Motor neuron (in vitro differentiated cells): ENCODE results near the gene EFCAB6. TPM values are rescaled to one million over a fixed set of nuclear protein-coding genes. Genes with fewer than 3 reads are reported as not detected.

ENCODE experiments used
- ATAC-seq, 8 experiments: fragments of 200-7000 bp; cut with Tn5 transposase; replicated peaks in 6 of 8; 2 replicates each; pipeline ENCODE4 v1.8.0; 2021; ENCODE audit warnings: mild to moderate bottlenecking in 8 of 8, moderate library complexity in 8 of 8
- H3K27ac ChIP-seq, 2 donors: fragments of 250-450 bp; sonication (Bioruptor Pico); 2 replicates each; pipeline ENCODE4 v1.9.0; 2021; ENCODE audit warnings: antibody characterized with exemption in 2 of 2, mild to moderate bottlenecking in 2 of 2, moderate library complexity in 1 of 2
- H3K4me1 ChIP-seq, 2 donors: fragments of 250-450 bp; sonication (Bioruptor Pico); replicated peaks in 1 of 2; 2 replicates each; pipeline ENCODE4 v1.6.1; 2021; ENCODE audit warnings: antibody characterized with exemption in 2 of 2, mild to moderate bottlenecking in 2 of 2, moderate library complexity in 1 of 2
- H3K4me3 ChIP-seq, 5 donors: fragments of 250-450 bp; sonication (Bioruptor Pico); 2 replicates each; pipeline ENCODE4 v1.9.0; 2021; ENCODE audit warnings: antibody characterized with exemption in 5 of 5, mild to moderate bottlenecking in 5 of 5, moderate library complexity in 4 of 5
- WGBS, 10 experiments: fragments of 450-650 bp; shearing (Covaris generic); methylation state at CpG; one replicate each; pipeline ENCODE4 v1.0.0; 2022; 5-methylcytosine and 5-hydroxymethylcytosine counted together
- in situ Hi-C, 9 experiments: fragments of 400-800 bp; cut with MboI; loops; one replicate each; pipeline ENCODE4 v1.15.0; 2021; ENCODE audit warnings: low sequenced_read_pairs in 9 of 9, low pct_unique_long_range_greater_than_20kb in 2 of 9; ENCODE audit not compliant: unreplicated experiment in 9 of 9
- total RNA-seq, 8 experiments: library from RNA; unstranded; fragments of 300-600 nt; gene quantifications; 2 replicates each; pipeline versions ENCODE4 v1.2.3 to v1.2.4, GENCODE V29; 2022

EFCAB6 gene
- total RNA-seq, 8 experiments from 2014 or later: 1.0 to 9.2 (median 2.5) TPM

DNA sequence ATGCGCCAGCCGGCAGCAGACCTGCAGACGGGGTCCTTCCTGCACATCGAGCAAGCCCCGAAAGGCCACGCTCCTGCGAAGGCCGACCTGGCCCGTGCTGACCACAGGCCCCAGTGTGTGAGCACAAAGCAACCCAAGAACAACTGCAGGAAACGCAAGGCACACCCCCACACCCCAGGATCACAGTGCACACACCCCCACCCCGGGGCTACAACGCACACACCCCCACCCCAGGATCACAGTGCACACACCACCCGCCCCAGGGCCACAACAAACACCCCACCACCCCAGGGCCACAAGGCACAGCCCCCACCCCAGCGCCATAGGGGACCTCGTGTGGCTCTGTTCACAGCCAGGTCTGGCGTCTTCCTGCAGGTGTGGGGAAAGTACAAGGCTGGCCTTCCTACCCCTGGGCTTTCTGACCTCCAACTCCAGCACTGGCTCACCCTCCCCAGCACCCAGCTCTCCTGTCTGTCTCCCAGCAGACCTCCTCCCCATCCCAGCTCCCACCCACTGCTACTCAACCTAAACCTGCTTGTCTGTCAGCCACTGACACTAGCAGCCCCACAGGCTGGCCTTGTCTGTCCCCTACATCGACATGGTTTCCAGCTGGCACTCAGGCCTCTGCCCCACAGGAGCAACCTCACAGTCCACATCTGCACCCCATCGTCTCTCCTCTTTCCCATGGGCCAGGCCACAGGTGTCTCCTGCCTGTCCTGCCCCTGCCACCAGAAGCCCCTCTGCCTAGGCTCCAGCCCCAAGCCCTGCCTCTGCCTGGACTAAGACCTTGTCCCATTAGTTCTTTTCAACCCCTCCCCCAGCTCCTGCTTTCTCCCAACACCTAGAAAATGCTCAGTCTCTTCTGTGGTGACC lies 20.5 kb upstream of the EFCAB6 start:
- peaks cover 22 to 25% of the 10 kb centered on the region in 2 donors for H3K4me1 ChIP-seq
- ATAC-seq: no peak
- no peak overlapping the region for H3K27ac ChIP-seq
- H3K4me3 ChIP-seq: no peak overlapping the region
- in situ Hi-C loops: loop anchor here in 1 of 9 experiments (25.0 kb wide), 1 partner anchor 445 kb away; no protein-coding TSS in a partner anchor
- WGBS, 10 experiments: 90% methylated on average over 4 of the region's 18 CpGs; no CpG with 5 or more reads in 9 of the 10 experiments

DNA sequence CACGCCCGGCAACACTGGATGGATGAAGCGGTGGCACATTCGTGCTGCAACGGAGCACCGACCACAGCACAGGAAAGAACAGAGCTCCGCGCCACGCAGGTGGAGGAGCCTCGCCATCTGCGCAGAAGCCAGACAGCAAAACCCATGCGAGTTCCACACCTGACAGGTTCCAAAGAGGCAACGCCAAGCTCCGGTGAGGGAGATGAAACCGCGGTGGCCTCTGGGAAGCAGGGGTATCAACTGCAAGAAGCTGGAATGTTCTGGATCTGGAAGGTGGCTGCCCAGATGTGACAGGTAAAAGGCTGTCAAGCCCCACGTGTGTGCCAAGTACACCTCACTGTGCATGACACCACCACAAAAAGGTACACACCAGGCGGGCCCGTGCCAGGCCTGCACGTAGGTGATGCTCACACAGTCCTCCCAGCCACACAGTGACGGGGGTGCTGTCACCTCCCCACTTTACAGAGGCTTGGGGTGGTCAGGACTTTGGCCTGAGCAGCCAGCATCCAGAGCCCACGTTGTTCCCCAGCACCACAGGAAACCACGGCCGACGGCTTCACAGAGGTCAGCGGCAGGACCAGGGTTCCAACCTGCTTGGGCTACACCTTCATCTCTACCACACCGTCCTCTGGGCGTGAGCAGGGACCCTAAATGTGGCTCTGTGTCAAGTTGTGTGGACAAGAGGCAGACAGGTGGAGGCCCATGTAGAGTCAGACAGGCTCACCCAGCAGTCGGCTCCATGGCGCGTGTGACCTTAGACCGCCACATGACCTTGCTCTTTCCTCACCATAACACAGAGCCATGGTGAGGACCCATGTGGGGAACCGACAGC lies 19.7 kb upstream of the EFCAB6 start:
- no peak for ATAC-seq
- H3K27ac ChIP-seq: no peak overlapping the region
- H3K4me3 ChIP-seq: no peak overlapping the region
- peaks cover 30 to 33% of the 10 kb centered on the region in 2 donors for H3K4me1 ChIP-seq
- WGBS, 10 experiments: 59 to 100% (median 91%) methylated on average over 3 to 12 of the region's 33 CpGs; no CpG with 5 or more reads in 2 of the 10 experiments
- in situ Hi-C loops: loop anchor here in 1 of 9 experiments (25.0 kb wide), 1 partner anchor 444 kb away; no protein-coding TSS in a partner anchor

DNA sequence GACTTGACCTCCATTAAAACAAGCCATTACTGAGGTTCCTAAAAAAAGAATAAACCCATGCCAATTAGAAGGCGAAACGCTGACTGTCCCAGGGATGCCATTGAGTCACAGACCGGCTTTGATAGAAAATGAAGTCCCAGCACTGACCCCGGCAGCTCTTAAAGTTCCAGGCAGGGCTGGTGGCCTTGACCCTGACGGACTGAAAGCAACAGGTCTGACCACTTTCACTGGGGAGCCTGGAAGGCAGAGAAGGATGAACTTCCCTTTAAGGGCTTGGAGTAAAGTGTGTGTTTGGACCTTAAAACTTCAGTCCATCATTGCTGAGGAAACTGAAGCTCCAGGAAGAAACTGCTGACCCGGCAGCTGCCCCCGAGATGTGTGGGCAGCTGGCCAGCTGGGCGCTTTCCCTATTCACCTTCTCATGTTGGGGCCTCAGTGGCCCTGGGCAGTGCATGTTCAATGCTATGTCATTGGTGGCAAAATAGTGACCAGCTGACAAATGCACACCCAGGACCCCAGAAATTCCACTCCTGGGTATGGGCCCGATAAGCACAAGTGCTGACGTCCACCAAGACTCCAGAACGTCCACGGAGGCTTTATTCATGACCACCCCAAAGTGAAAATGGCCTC lies 18.9 kb upstream of the EFCAB6 start:
- H3K4me3 ChIP-seq: no peak overlapping the region
- peaks cover 38 to 40% of the 10 kb centered on the region in 2 donors for H3K4me1 ChIP-seq
- in situ Hi-C loops: loop anchor here in 1 of 9 experiments (25.0 kb wide), 1 partner anchor 444 kb away; no protein-coding TSS in a partner anchor
- no peak overlapping the region for H3K27ac ChIP-seq
- ATAC-seq: no peak
- WGBS, 10 experiments: 50 to 100% (median 93%) methylated on average over 1 to 6 of the region's 12 CpGs; no CpG with 5 or more reads in 2 of the 10 experiments

DNA sequence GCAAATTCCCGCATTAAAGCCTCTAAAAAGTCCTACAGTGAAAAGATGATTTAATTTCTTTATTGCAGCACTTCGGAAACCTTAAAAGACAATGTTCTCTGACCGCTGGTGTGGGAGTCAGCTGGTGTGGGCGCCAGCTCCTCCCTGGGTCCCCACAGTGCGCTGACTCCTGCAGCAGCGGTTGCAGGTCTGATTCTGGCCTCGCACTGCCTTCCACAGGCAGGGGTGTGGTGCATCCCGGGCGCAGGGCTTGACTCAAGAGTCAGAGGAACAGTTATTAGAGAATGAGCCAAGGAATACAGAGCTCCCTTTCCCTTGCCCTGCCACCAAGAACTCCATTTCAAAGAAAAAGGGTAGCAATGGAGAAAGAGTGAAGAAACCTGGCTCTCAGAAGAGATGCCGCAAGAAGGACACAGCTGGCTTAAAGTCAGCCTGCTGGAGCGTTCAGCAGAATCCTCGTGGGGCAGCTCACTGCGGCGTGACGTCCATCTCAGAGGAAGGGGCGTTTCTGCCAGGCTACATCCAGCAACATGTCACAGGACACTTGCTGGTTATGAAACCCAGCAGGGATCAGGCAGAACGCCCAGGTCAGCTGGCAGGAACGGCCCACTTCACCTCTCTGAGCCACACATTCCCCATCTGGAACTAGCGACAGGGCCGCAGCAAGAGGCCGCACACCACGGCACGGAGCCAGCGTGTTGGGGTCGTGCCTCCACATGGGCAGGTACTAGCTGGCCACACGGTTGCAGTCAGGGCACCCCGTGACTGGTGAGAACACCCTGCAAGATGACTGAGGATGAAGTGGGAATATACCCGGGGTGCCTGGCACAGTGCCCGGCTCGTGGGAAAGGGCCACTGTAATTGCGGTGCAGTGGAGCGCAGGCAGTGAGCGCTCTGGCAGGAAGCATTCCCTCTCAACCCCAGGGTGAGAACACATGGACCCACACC lies 18.1 kb upstream of the EFCAB6 start:
- WGBS, 10 experiments: 2 to 90% (median 55%) methylated on average over 2 to 14 of the region's 33 CpGs; no CpG with 5 or more reads in 2 of the 10 experiments
- in situ Hi-C loops: loop anchor here in 1 of 9 experiments (25.0 kb wide), 1 partner anchor 443 kb away; no protein-coding TSS in a partner anchor
- Histone ChIP-seq H3K4me3 (no peak overlapping the region), H3K4me1 (peaks cover 40 to 43% of the 10 kb centered on the region in 2 donors), H3K27ac (peak overlapping the region in 1 of 2 donors; percentile 5)
- peak in 5 of 8 experiments; percentile 27 to 45 (median 33) for ATAC-seq

DNA sequence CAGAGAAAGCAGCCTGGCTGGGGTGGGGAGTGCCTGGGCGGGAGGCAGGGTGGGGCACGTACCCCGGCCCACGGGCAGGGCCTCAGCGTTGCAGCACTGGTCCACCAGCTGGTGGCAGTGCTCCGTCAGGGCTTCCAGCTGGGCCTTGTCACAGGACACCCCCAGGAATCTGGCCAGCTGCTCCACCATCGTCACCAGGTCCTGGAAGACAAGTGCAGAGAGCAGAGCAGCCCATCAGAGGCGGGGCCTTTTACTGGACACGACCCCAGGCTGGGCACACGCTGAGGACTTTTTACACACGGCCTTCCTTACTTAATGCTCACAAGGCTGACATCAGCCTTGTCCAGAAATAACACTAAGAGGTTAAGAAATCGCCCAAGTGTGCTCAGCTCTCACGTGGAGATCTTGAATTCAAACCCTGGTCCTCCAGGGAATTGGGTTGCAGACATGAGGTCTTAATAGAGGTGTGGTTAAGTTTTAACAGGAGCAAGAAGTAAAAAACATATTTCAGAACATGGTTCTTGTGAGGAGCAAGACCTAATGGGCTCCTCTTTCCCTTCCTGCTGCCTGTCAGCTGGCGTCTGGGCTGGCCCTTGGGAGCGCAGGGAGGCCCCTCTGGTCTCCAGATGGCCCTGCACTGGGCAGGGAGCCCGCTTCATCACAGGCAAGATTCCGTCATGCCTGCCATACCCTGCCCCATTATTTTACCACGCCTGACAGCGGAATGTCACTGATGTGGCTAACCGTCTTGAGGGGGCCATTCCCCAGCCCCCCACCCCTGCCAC lies 17.1 kb upstream of the EFCAB6 start:
- in situ Hi-C loops: loop anchor here in 1 of 9 experiments (25.0 kb wide), 1 partner anchor 442 kb away; no protein-coding TSS in a partner anchor
- Histone ChIP-seq H3K4me3 (no peak overlapping the region), H3K4me1 (peaks cover 40 to 43% of the 10 kb centered on the region in 2 donors), H3K27ac (peak overlapping the region in 1 of 2 donors; percentile 6)
- peak; percentile 37 to 56 (median 52) for ATAC-seq
- 0 to 93% (median 64%) methylated on average over 1 to 10 of the region's 20 CpGs; no CpG with 5 or more reads in 2 of the 10 experiments for WGBS, 10 experiments

DNA sequence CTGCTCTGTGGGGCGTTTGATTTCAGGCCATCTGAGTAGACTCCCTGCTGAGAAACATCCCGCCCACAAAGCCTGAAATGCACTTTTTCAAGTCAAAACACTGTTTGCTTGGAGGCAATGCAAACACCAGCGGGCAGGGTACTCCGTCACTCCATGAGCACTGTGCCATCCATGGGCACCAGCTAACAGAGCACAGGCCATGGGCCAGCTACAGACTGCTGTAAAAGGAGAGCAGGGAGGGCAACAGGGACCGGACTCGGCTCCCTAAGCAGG lies 16.6 kb upstream of the EFCAB6 start:
- 0 to 60% methylated on average over 1 to 2 of the region's 6 CpGs; no CpG with 5 or more reads in 8 of the 10 experiments for WGBS, 10 experiments
- Histone ChIP-seq H3K27ac (peak overlapping the region in 1 of 2 donors; percentile 6), H3K4me3 (no peak overlapping the region), H3K4me1 (peaks cover 40 to 46% of the 10 kb centered on the region in 2 donors)
- in situ Hi-C loops: loop anchor here in 1 of 9 experiments (25.0 kb wide), 1 partner anchor 441 kb away; no protein-coding TSS in a partner anchor
- ATAC-seq: peak in 4 of 8 experiments; percentile 1 to 61 (median 12)

DNA sequence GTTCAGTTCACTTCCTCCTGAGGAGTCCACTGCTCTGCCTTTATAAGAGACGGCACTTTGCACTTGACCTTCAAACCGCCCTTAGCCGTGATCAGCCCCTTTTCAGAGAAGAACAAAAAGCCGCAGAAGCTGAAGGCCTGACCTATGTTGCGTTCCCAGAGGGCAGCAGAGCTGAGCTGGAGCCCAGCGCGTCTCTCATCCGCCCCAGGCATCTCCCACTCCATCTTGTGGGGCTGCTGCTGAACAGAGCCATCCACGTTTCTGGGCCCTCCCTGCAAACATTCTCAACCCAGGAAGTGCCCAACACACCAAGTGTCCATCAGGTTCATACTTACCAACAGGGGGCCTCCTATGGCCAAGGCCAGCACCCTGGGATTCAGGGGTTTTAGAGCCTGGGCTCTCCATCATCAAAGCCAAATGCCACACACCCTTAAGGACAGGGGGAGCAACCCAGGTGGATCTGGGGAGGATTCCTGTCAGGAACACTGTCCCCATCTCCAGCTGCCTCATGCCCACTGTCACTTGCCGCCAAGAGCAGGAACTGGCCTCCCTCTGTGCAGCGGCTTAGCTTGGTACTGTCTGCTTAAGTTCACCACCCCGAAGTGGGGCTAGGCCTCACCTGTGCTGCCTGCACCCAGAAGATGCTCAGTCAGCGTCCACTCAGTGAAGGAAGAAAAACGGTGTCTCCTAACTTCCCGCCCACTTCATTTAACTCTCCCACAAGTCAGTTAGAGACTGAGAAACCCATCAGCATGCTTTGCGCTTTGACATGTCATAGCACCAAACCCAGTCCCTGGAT lies 16.0 kb upstream of the EFCAB6 start:
- in situ Hi-C loops: loop anchor here in 1 of 9 experiments (25.0 kb wide), 1 partner anchor 441 kb away; no protein-coding TSS in a partner anchor
- ATAC-seq: no peak
- 0 to 100% (median 58%) methylated on average over 1 to 5 of the region's 16 CpGs; no CpG with 5 or more reads in 1 of the 10 experiments for WGBS, 10 experiments

DNA sequence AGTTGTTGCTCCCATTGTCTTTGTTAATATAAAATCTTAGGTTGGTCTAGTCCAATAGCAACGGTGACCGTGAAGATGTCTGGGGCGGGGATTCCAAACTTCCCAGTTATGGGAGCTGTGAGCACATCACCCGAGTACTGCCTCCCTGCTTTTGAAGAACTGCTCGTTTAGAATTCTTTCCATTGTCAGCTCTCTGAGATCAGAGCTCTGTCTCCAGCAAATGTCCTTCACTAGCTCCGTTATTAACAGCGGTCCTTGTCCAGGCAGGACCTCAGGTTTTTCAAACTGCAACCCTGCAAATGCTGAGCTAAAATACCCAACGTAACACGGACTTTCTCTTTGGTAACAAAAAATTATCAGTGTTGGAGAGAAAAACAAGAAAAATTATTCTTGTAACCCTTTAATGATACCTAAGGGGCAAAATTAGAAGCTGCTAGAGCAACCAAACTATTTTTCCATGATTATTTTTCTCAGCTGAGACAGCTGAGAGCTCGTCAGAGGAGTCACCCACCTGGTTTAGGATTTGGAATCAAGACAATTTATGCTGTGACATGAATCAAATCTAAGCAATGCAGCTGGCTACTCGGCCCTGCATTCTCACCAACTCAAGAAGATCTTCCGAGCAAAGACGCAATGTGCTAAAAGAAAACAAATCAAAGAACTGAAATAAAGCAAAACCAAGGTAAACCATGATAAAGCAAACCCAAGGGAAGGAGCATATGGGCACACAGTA lies 15.1 kb upstream of the EFCAB6 start:
- peak overlapping the region; percentile 33 to 57 for H3K27ac ChIP-seq
- H3K4me3 ChIP-seq: no peak overlapping the region
- WGBS, 10 experiments: 29 to 91% (median 60%) methylated on average over 2 to 13 of the region's 13 CpGs
- in situ Hi-C loops: loop anchor here in 1 of 9 experiments (25.0 kb wide), 1 partner anchor 440 kb away; no protein-coding TSS in a partner anchor
- H3K4me1 ChIP-seq: peaks cover 40 to 52% of the 10 kb centered on the region in 2 donors
- peak in 6 of 8 experiments; percentile 7 to 52 (median 33) for ATAC-seq

More for the DNA sequence above, 16.0 kb upstream of the EFCAB6 start:
- Histone ChIP-seq H3K4me1 (peaks cover 40 to 52% of the 10 kb centered on the region in 2 donors), H3K4me3 (no peak overlapping the region), H3K27ac (peak overlapping the region in 1 of 2 donors; percentile 6)

DNA sequence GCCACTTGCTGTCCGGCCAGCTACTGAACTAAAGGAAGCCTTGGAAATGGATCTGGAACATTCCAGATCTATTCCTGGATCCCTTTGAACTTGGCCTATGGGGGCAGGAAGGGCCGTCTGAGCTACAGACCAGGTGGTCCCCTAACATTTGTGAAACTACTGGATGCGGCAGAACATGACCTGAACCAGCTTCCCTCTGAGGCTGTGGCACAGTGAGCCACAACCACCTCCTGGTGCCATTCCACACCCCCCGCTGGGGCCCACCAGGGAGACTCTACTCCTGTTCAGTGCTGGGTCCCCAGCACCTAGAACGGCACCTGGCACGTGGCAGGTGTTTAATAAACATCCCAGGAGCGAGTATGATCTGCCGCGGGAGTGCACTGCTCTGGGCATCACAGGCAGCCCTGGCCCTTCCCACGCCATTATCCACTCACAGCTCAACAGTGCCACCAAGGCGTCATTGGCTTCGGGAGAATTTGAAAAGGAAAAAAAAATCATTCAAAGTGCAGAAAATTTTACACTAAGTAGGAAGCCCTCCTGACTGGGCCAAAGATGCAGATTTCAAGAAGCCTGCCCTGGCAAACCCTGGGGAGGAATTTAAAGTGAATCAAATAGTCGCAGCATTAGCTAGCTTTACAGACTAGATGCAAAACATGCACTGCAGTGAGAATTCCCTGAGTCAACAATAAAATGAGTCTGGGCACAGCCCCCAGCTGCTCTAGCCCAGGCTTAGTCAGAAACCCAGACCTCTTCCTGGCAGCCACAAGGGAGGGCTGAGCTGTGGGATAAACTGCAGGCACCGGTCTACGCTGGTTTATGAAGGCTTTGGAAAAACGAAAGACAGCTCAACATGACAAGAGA lies 14.3 kb upstream of the EFCAB6 start:
- H3K4me3 ChIP-seq: no peak overlapping the region
- H3K4me1 ChIP-seq: peaks cover 40 to 52% of the 10 kb centered on the region in 2 donors
- H3K27ac ChIP-seq: peak overlapping the region; percentile 33 to 57
- WGBS, 10 experiments: 0 to 66% (median 40%) methylated on average over 1 to 14 of the region's 16 CpGs; no CpG with 5 or more reads in 1 of the 10 experiments
- in situ Hi-C loops: loop anchor here in 1 of 9 experiments (25.0 kb wide), 1 partner anchor 439 kb away; no protein-coding TSS in a partner anchor
- ATAC-seq: peak; percentile 44 to 85 (median 81)
